GM04503 (cell line): ENCODE measurements around the gene CLSTN1.

Source experiments
- DNase-seq: peaks from one replicate; pipeline ENCODE4 v3.0.0-alpha.2; 2012; ENCODE audit warnings: low read depth

The CLSTN1 gene

GRCh38 chr1:9850442-9851162 is 26.8 kb upstream of the CLSTN1 start:
- DNase-seq, result no peak

- no peak for DNase-seq
Measured at GRCh38 chr1:9849691-9850441, 26.1 kb upstream of the CLSTN1 start.

GRCh38 chr1:9848022-9848421 is 24.3 kb upstream of the CLSTN1 start:
- no peak for DNase-seq

- no peak for DNase-seq
Measured at GRCh38 chr1:9847269-9847668, 23.5 kb upstream of the CLSTN1 start.

GRCh38 chr1:9846611-9847171 is 22.9 kb upstream of the CLSTN1 start:
- no peak for DNase-seq

- DNase-seq, result no peak
Measured at GRCh38 chr1:9845914-9846313, 22.1 kb upstream of the CLSTN1 start.

GRCh38 chr1:9844756-9845155 is 21.0 kb upstream of the CLSTN1 start:
- DNase-seq, result no peak

GRCh38 chr1:9844106-9844505 is 20.3 kb upstream of the CLSTN1 start:
- no peak for DNase-seq

- DNase-seq, result no peak
Measured at GRCh38 chr1:9843576-9843945, 19.8 kb upstream of the CLSTN1 start.

- no peak for DNase-seq
Measured at GRCh38 chr1:9842781-9843575, 19.2 kb upstream of the CLSTN1 start.

GRCh38 chr1:9842073-9842711 is 18.4 kb upstream of the CLSTN1 start:
- DNase-seq, result no peak

GRCh38 chr1:9841460-9841859 is 17.7 kb upstream of the CLSTN1 start:
- no peak for DNase-seq

GRCh38 chr1:9840176-9840575 is 16.4 kb upstream of the CLSTN1 start:
- DNase-seq, result no peak

GRCh38 chr1:9838946-9839345 is 15.2 kb upstream of the CLSTN1 start:
- no peak for DNase-seq

- DNase-seq, result no peak
Measured at GRCh38 chr1:9836632-9836960, 12.8 kb upstream of the CLSTN1 start.

GRCh38 chr1:9835758-9836631 is 12.2 kb upstream of the CLSTN1 start:
- no peak for DNase-seq

GRCh38 chr1:9835404-9835757 is 11.6 kb upstream of the CLSTN1 start:
- DNase-seq, result no peak

- no peak for DNase-seq
Measured at GRCh38 chr1:9833632-9834031, 9.9 kb upstream of the CLSTN1 start.

GRCh38 chr1:9827558-9828185 is 3.9 kb upstream of the CLSTN1 start:
- no peak for DNase-seq

- DNase-seq, result no peak
Measured at GRCh38 chr1:9826616-9827015, 2.9 kb upstream of the CLSTN1 start.

- no peak for DNase-seq
Measured at GRCh38 chr1:9826087-9826486, 2.3 kb upstream of the CLSTN1 start.
